ENCODE measurements around the gene LDLRAD2. TPM values are rescaled to one million over a fixed set of nuclear protein-coding genes. Genes with fewer than 3 reads are reported as not detected.
A peak's percentile ranks its signal among the peaks of the same experiment; 100 is the strongest.
"Not testable (repeated sequence)": the region's sequence is repeated elsewhere in the genome, so short reads cannot be mapped to it uniquely, and the experiment has no call there.

Gene LDLRAD2
- total RNA-seq, 1 donor from 2014 or later: 1.1 TPM

DNA sequence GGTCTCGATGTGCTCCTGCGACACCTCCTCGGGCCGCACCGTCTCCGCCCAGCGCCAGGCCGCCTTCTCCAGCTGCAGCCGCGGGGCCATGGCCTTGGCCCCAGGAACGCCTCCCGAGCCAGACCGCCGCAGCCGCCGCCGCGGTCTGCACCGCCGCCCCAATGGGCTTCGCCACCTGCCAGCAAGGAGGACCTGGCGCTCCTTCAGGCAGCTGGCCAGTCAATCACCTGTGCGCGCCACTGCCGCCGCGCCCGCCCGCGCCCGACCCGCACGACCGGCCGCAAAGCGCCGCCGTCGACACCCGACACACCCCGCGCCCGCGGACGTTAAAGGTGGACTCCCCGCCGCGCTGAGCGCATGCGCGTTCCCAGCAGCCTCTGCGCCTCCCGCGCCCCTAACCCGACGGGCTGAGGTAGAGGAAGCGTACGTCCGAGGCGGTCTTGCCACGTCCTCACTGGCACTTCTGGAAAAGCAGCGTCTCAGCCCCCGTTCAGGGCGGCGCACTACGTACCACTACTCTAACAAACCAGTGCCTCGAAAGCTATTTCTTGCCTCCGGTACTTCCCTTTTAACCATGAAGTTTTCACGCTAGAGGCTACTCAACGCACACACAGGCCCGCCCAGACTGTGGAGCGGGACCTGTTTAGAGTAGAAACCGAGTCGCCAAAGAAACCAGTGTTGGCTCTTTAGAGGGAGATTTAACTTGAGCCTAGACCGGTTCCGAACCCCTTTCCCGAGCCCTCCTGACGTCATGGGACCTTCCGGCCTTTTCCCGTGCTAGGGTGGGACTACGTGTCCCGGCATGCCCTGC, 29.0 kb upstream of the LDLRAD2 start, which contains the start of gene USP48:
Gene USP48 (minus strand): TSS at position 282 of the 811 bp plus-strand sequence. CDS start 192 bp downstream, at position 90.
- H3K27ac Mint-ChIP-seq: peak within 1 kb of the TSS; percentile 100
- no peaks in the 10 kb centered on the region for H3K27me3 Mint-ChIP-seq (ENCODE audit: low read depth)
- no peaks in the 10 kb centered on the region for H3K9me3 Mint-ChIP-seq
- peaks cover 5% of the 10 kb centered on the region for H3K36me3 Mint-ChIP-seq
- H3K4me1 Mint-ChIP-seq: peaks cover 13% of the 10 kb centered on the region
- DNase-seq (ENCODE audit: low spot score in 2 of 2, unreplicated experiment in 2 of 2): peak; percentile 91 to 95
- TF ChIP-seq, protein P1, sequence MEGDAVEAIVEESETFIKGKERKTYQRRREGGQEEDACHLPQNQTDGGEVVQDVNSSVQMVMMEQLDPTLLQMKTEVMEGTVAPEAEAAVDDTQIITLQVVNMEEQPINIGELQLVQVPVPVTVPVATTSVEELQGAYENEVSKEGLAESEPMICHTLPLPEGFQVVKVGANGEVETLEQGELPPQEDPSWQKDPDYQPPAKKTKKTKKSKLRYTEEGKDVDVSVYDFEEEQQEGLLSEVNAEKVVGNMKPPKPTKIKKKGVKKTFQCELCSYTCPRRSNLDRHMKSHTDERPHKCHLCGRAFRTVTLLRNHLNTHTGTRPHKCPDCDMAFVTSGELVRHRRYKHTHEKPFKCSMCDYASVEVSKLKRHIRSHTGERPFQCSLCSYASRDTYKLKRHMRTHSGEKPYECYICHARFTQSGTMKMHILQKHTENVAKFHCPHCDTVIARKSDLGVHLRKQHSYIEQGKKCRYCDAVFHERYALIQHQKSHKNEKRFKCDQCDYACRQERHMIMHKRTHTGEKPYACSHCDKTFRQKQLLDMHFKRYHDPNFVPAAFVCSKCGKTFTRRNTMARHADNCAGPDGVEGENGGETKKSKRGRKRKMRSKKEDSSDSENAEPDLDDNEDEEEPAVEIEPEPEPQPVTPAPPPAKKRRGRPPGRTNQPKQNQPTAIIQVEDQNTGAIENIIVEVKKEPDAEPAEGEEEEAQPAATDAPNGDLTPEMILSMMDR (IDR thresholded peaks at IDR 0.05; ENCODE audit: unreplicated experiment): no peak
- peak within 1 kb of the TSS; percentile 88 for H3K4me3 Mint-ChIP-seq

DNA sequence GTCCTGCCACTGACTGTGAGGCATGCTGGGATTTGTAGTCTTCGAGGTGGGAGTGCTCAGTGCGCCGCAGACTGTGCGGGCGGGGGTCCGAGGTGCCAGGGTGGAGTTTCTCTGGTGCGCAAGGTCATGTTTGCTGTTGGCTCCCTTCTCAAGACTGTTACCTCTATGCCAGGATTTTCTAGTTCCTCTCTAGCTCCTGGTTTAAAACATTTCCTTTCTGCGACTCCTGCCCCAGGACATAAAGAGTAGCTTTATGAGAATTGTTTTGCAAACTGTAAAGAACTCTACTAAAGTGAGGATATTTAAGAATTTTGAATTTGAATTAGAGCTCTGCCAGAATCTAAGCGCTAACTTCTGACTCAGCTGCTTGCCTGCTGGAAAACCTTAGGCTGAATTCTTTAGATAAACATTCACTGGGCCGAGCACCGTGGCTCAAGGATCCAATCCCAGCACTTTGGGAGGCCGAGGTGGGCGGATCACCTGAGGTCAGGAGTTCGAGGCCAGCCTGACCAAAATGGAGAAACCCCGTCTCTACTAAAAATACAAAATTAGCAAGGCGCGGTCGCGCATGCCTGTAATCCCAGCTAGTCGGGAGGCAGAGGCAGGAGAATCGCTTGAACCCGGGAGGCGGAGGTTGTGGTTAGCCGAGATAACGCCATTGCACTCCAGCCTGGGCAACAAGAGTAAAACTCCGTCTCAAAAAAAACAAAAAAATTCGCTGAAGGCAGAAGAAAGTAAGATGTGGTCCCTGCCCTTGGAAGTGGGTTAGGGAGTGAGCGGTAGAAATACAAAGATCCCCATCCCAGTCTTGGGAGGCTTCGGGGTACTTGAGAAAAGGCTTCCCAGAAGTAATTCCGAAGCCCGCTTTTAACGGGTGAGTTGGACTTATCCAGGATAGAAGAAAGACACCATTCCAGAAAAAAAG, 28.1 kb upstream of the LDLRAD2 start:
- Mint-ChIP-seq H3K36me3 (peaks cover 2% of the 10 kb centered on the region), H3K9me3 (no peaks in the 10 kb centered on the region), H3K4me3 (peak overlapping the region; percentile 88), H3K27ac (peak overlapping the region; percentile 100), H3K27me3 (ENCODE audit: low read depth) (no peaks in the 10 kb centered on the region), H3K4me1 (peaks cover 13% of the 10 kb centered on the region)
- no peak for DNase-seq (ENCODE audit: low spot score in 2 of 2, unreplicated experiment in 2 of 2)
- TF ChIP-seq, protein P1 (IDR thresholded peaks at IDR 0.05; ENCODE audit: unreplicated experiment): no peak

DNA sequence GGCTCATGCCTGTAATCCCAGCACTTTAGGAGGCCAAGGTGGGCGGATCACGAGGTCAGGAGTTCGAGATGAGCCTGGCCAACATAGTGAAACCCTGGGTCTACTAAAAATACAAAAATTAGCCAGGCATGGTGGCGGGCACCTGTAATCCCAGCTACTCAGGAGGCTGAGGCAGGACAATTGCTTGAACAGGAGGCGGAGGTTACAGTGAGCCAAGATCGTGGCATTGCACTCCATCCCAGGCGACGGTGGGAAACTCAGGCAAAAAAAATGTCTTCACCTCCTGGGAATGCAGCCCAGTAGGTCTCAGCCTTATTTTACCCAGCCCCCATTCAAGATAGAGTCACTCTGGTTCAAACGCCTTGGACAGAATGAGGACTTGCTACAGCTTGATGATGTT, 26.3 kb upstream of the LDLRAD2 start:
- not testable (repeated sequence) for H3K27me3 Mint-ChIP-seq (ENCODE audit: low read depth); DNase-seq (ENCODE audit: low spot score in 2 of 2, unreplicated experiment in 2 of 2); H3K27ac Mint-ChIP-seq; H3K36me3 Mint-ChIP-seq; H3K9me3 Mint-ChIP-seq; H3K4me1 Mint-ChIP-seq; H3K4me3 Mint-ChIP-seq

DNA sequence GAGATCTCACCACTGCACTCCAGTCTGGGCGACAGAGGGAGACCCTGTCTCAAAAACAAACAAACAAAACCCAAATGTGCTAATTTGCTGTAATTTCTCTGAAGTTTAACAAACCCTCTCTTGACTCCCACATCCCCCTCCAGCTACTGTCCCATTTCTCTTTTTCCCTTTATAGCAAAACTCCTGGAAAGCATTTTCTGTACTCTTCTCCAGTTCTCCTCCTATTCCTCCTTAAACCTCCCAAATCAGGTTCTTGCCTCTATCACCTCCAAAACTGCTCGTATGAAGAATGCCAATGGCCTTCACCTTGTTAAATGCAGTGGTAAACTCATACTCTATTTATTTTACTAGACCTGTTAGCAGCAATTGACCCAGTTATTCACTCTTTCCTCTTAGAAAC, 25.4 kb upstream of the LDLRAD2 start:
- Mint-ChIP-seq H3K27me3 (ENCODE audit: low read depth) (no peaks in the 10 kb centered on the region), H3K4me3 (no peak overlapping the region)
- no peak for DNase-seq (ENCODE audit: low spot score in 2 of 2, unreplicated experiment in 2 of 2)

DNA sequence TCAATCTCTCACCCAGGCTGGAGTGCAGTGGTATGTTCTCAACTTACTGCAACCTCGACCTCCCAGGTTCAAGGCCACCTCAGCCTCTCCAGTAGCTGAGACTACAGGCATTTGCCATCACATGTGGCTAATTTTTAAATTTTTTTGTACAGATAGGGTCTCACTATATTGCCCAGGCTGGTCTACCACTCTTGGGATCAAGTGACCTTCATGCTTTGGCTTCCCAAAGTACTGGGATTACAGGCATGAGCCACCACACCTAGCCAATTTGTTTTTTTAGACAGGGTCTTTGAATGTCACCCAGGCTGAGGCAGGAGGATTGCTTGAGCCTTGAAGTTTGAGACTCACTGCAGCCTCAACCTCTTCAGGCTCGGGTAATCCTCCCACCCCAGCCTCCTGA, 19.0 kb upstream of the LDLRAD2 start:
- TF ChIP-seq, protein P1 (IDR thresholded peaks at IDR 0.05; ENCODE audit: unreplicated experiment): no peak
- Mint-ChIP-seq H3K27ac (no peak overlapping the region), H3K9me3 (peaks cover 10% of the 10 kb centered on the region), H3K27me3 (ENCODE audit: low read depth) (no peaks in the 10 kb centered on the region), H3K4me1 (no peaks in the 10 kb centered on the region), H3K4me3 (no peak overlapping the region), H3K36me3 (no peaks in the 10 kb centered on the region)
- no peak for DNase-seq (ENCODE audit: low spot score in 2 of 2, unreplicated experiment in 2 of 2)

More for the DNA sequence above, 25.4 kb upstream of the LDLRAD2 start:
- H3K27ac Mint-ChIP-seq: no peak overlapping the region
- no peaks in the 10 kb centered on the region for H3K36me3 Mint-ChIP-seq
- H3K4me1 Mint-ChIP-seq: peaks cover 3% of the 10 kb centered on the region
- H3K9me3 Mint-ChIP-seq: no peaks in the 10 kb centered on the region
- TF ChIP-seq, protein P1 (IDR thresholded peaks at IDR 0.05; ENCODE audit: unreplicated experiment): no peak
